Mucosa of descending colon (tissue), 3 donors: ENCODE results near the gene TFAP2B. TPM values are rescaled to one million over a fixed set of nuclear protein-coding genes. Genes with fewer than 3 reads are reported as not detected.

Experiments used
- ATAC-seq: fragments of 200-7000 bp; cut with Tn5 transposase; one replicate; pipeline ENCODE4 v1.9.1; 2020; ENCODE audit warnings: mild to moderate bottlenecking, moderate library complexity
- DNase-seq, 3 donors: peaks; one replicate each; pipeline ENCODE4 v3.0.0-alpha.2; 2020
- H3K36me3 ChIP-seq: fragments of 200-600 bp; one replicate; pipeline ENCODE4 v1.8.0; 2021; ENCODE audit warnings: low read depth, mild to moderate bottlenecking
- H3K4me1 ChIP-seq: fragments of 200-600 bp; one replicate; pipeline ENCODE4 v1.8.0; 2021; ENCODE audit warnings: low read depth, mild to moderate bottlenecking
- H3K4me3 ChIP-seq: fragments of 200-600 bp; one replicate; pipeline ENCODE4 v1.8.0; 2021; ENCODE audit warnings: mild to moderate bottlenecking
- H3K9me3 ChIP-seq: fragments of 200-600 bp; one replicate; pipeline ENCODE4 v1.8.0; 2021; ENCODE audit warnings: mild to moderate bottlenecking
- CTCF ChIP-seq: fragments of 200-600 bp; IDR thresholded peaks from one replicate; pipeline ENCODE4 v1.8.0; 2022; ENCODE audit warnings: antibody characterized with exemption, mild to moderate bottlenecking
- intact Hi-C, 2 donors: fragments of 100-400 bp; cut with DNase I in 1 of 2; cut with micrococcal nuclease in 1 of 2; formaldehyde crosslinking; loops; one replicate each; pipeline versions ENCODE4 v1.11.0 to v1.11.1; 2022; cut with DNase I, micrococcal nuclease
- total RNA-seq, 3 donors: library from RNA; stranded (reverse); fragmentation: NEBNext Ultra II Directional in 2 of 3; extraction: Animal tissue kit (Norgen Biotek cat#: 25700) in 2 of 3; gene quantifications; one replicate each; pipeline versions ENCODE4 v1.2.1 to v1.2.4, GENCODE V29; 2021 to 2023
- donor health status: DM: no; HTN: no; CAD: no; lungs with moderate emphysema.
- donor health status: DM: no; HTN: no; CAD: no.
- donor health status: DM: no; HTN: yes; CAD: no.

Gene TFAP2B
- total RNA-seq, 3 donors from 2014 or later: 0.66 TPM; not detected in 2

- ATAC-seq (no peak), DNase-seq (no peak)
- Histone ChIP-seq H3K4me3 (no peak overlapping the region), H3K4me1 (no peaks in the 10 kb centered on the region), H3K9me3 (no peaks in the 10 kb centered on the region), H3K36me3 (no peaks in the 10 kb centered on the region)
- intact Hi-C loops: no loop called here
- TF ChIP-seq CTCF: no peak
These were observed 19.1 kb downstream of the TFAP2B start for GRCh38 chr6:50837589-50838445.

GRCh38 chr6:50840112-50840810 lies 21.6 kb downstream of the TFAP2B start:
- ATAC-seq: no peak
- Histone ChIP-seq H3K9me3 (no peaks in the 10 kb centered on the region), H3K4me1 (no peaks in the 10 kb centered on the region), H3K36me3 (no peaks in the 10 kb centered on the region), H3K4me3 (no peak overlapping the region)
- no peak for TF ChIP-seq CTCF
- no peak for DNase-seq
- intact Hi-C loops: no loop called here

- Histone ChIP-seq H3K9me3 (no peaks in the 10 kb centered on the region), H3K4me3 (no peak overlapping the region), H3K4me1 (no peaks in the 10 kb centered on the region), H3K36me3 (no peaks in the 10 kb centered on the region)
- TF ChIP-seq CTCF: no peak
- DNase-seq (no peak), ATAC-seq (no peak)
- intact Hi-C loops: no loop called here
These were observed 22.1 kb downstream of the TFAP2B start for GRCh38 chr6:50840811-50841192.

DNA sequence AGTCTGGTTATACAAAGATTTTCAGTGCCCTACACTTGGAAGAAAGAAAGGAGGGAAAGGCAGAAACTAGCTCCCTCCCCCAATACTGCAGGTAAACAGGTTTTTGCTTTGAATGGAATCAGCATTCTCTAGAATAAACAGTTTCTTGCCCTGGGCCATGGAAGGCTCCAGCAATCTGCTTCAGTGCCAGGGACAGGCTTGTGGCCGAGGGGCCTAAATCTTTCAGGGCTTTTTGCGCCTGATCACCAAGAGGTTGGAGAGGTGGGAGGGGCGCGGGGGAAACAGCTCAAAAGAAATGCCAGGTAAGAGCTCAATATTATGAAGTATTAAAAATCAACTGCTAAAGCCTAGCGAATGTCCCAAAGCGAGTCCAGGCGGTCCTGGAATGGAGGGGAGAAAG lies 23.8 kb downstream of the TFAP2B start:
- no peak for DNase-seq
- no peak overlapping the region for H3K4me3 ChIP-seq
- no peaks in the 10 kb centered on the region for H3K9me3 ChIP-seq
- no peaks in the 10 kb centered on the region for H3K4me1 ChIP-seq
- TF ChIP-seq CTCF: no peak
- intact Hi-C loops: no loop called here
- ATAC-seq: no peak
- no peaks in the 10 kb centered on the region for H3K36me3 ChIP-seq

GRCh38 chr6:50842861-50843384 lies 24.3 kb downstream of the TFAP2B start:
- intact Hi-C loops: no loop called here
- no peak for TF ChIP-seq CTCF
- Histone ChIP-seq H3K9me3 (no peaks in the 10 kb centered on the region), H3K36me3 (no peaks in the 10 kb centered on the region), H3K4me3 (no peak overlapping the region), H3K4me1 (no peaks in the 10 kb centered on the region)
- DNase-seq: no peak
- no peak for ATAC-seq
